SK-N-MC (cell line): ENCODE measurements around the gene IZUMO3.

Experiments used
- DNase-seq: peaks from one replicate; pipeline ENCODE4 v3.0.0-alpha.2; 2011; ENCODE audit warnings: low read depth, low spot score
- H3K27ac ChIP-seq: fragments of 200-600 bp; sonication (generic); 2 replicates; pipeline ENCODE4 v1.5.1; 2016; ENCODE audit warnings: mixed run types
- H3K36me3 ChIP-seq: fragments of 200-600 bp; sonication (generic); 2 replicates; pipeline ENCODE4 v1.6.1; 2017; ENCODE audit warnings: antibody characterized with exemption, low read length, mixed read lengths; ENCODE audit not compliant: insufficient read depth
- H3K4me3 ChIP-seq: fragments of 200-600 bp; sonication (generic); 2 replicates; pipeline ENCODE4 v1.5.1; 2016
- H3K9ac ChIP-seq: fragments of 200-600 bp; sonication (generic); 2 replicates; pipeline ENCODE4 v1.8.0; 2017; ENCODE audit warnings: mixed run types, mixed read lengths; ENCODE audit not compliant: insufficient read length
- H3K9me3 ChIP-seq: fragments of 200-600 bp; sonication (generic); 2 replicates; pipeline ENCODE4 v1.6.1; 2017; ENCODE audit warnings: low read depth, mild to moderate bottlenecking, antibody characterized with exemption, low read length, moderate library complexity, mixed read lengths
- EZH2 ChIP-seq: fragments of 200-600 bp; sonication (generic); IDR thresholded peaks from one replicate; pipeline ENCODE4 v1.6.1; 2017; ENCODE audit warnings: antibody characterized with exemption
- FOXP2 ChIP-seq: optimal IDR thresholded peaks from 2 replicates; pipeline ENCODE3; 2011; ENCODE audit warnings: mild to moderate bottlenecking, moderate library complexity; ENCODE audit not compliant: insufficient read depth; ENCODE audit errors: extremely low read length, control extremely low read depth
- POLR2AphosphoS5 ChIP-seq: IDR thresholded peaks from 2 replicates; pipeline ENCODE4 v1.6.1; 2012; ENCODE audit warnings: mild to moderate bottlenecking, low read depth, low read length, borderline replicate concordance

Gene IZUMO3

DNA sequence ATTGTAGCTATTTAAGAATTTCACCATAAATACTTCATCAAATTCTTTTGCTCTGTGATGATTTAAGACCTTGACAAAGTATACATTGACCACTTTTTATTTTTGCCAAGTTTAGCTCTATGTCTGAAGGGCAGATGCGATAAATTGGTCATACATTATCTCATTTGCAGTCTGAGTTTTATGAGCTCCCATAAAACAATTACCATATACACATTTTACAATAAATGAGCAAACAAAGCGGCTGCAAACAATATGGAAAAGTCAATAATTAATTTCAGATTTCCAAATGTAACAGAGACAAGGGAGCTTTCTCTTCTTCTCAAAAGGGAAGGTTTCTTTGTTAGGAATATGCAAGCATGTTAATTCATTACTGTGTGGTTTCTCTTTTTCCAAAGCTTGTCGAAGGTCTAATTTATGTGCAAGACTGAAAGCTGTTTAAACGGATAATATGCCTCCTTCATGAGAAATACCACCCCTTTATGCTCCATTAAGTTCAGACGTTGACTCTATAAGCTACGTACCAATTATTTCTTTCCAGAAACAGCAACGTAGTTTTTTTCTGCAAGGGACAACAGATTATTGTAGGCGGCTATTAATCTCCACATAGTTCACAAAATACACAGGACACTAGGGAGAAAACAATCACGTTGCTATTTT lies 7.0 kb upstream of the IZUMO3 start:
- no peak for DNase-seq

DNA sequence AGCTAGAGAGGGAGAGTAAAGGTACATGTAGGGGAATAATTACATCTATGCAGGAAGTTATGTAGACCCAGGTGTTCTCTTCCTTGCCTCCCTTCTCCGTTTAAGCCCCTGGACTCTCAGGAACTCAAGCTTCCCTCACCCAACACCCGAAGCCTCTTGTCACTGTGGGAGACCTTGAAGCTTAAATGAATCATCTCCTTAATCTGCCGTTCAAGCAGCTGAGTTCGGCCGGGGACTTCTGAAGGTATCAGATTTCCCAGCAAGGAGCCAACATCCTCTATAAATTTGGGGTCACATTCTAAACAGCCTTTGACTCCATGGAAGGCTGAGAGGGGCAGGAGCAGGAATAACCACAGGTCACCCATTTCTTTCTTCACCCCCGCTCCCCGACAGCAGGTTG lies 412 bp downstream of the IZUMO3 start:
- Histone ChIP-seq H3K27ac (no peak overlapping the region), H3K4me3 (no peak overlapping the region), H3K9ac (no peak overlapping the region), H3K9me3 (no peaks in the 10 kb centered on the region), H3K36me3 (no peaks in the 10 kb centered on the region)
- no peak for DNase-seq
- TF ChIP-seq FOXP2 = no peak
- TF ChIP-seq EZH2 = no peak
- no peak for TF ChIP-seq POLR2AphosphoS5

More for the DNA sequence above, 7.0 kb upstream of the IZUMO3 start:
- TF ChIP-seq POLR2AphosphoS5 (no peak), FOXP2 (no peak), EZH2 (no peak)
- Histone ChIP-seq H3K9ac (no peak overlapping the region), H3K4me3 (no peak overlapping the region), H3K36me3 (no peaks in the 10 kb centered on the region), H3K9me3 (no peaks in the 10 kb centered on the region), H3K27ac (no peak overlapping the region)

DNA sequence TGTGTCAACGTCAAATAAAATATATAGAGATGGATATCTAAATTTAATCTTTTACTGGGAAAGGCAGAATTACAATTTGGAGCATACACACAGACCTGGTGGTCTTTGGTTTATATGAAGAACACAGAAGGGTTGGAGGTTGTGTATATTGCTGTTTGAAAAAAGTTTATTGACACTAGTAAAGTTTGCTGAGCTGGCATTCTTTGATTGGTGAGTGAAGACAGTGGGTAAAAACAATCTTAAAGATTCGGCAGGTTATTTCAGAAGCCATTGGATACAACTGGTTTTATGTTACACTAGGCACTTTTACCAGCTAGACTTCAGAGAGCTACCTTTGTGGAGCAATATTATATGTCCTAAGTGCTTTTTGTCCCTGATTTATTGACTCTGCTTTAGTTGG lies 27.2 kb downstream of the IZUMO3 start:
- no peaks in the 10 kb centered on the region for H3K9me3 ChIP-seq
- DNase-seq = no peak
- H3K36me3 ChIP-seq = no peaks in the 10 kb centered on the region
- H3K9ac ChIP-seq = no peak overlapping the region
- H3K27ac ChIP-seq = no peak overlapping the region
- no peak overlapping the region for H3K4me3 ChIP-seq
- TF ChIP-seq POLR2AphosphoS5 = no peak
- no peak for TF ChIP-seq FOXP2
- TF ChIP-seq EZH2 = no peak

DNA sequence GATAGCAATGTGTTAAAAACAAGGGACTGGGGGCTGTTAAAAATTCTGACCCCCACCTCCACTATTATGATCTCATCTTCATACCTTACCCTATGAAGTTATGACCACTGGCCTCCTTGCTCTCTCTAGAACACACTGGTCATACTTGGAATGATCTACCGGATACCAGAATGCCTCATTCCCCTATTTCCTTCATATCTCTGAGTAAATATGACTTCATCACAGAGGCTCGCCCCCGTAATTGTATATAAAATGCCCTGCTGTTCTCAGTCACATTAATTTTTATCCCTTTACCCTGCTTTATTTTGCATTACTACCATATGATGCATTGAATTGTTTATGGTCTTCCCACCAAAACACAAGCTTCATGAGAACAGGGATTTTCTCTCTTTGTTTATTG lies 29.2 kb downstream of the IZUMO3 start:
- H3K9me3 ChIP-seq = no peaks in the 10 kb centered on the region
- no peak overlapping the region for H3K4me3 ChIP-seq
- no peak for DNase-seq
- H3K36me3 ChIP-seq = no peaks in the 10 kb centered on the region
- no peak overlapping the region for H3K9ac ChIP-seq
- no peak overlapping the region for H3K27ac ChIP-seq
- TF ChIP-seq FOXP2 (no peak), EZH2 (no peak), POLR2AphosphoS5 (no peak)

DNA sequence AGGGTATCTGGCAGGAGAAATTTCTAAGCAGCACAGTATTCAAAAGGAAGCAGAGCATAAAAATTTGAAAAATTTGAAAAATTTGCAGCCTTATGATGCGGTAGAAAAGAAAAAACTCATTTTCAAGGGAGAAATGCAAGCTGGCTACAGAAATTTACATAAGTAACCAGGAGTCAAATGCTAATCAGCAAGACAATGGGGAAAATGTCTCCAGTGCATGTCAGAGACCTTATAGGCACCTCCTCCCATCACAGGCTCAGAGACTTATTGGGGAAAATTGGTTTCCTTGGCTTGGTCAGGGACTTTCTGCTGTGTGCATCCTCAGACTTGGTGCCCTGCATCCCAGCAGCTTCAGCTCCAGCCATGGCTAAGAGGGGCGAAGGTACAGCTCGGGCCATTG lies 35.8 kb downstream of the IZUMO3 start:
- Histone ChIP-seq H3K36me3 (no peaks in the 10 kb centered on the region), H3K27ac (no peak overlapping the region), H3K9me3 (no peaks in the 10 kb centered on the region), H3K9ac (no peak overlapping the region), H3K4me3 (no peak overlapping the region)
- DNase-seq = no peak
- no peak for TF ChIP-seq FOXP2
- TF ChIP-seq POLR2AphosphoS5 = no peak
- TF ChIP-seq EZH2 = no peak

DNA sequence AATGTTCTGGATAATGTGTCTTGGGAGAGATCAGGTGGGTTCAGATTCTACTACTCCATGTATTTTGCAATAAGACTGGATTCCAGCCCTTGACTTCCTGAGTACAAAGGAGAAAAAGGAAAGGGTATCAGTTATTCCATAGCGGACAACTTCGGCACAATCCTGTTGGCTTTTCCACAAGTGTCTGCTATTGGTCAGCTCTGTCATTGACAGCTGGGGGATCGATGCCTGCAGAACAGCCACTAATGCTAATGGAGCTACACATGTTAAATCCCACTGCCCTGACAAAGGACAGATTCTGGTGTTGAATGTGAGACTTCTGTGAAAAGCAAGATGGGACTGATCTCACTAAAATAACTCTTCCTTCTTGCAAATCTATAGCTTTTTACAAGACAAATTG lies 41.2 kb downstream of the IZUMO3 start:
- DNase-seq = no peak
- no peaks in the 10 kb centered on the region for H3K36me3 ChIP-seq
- TF ChIP-seq POLR2AphosphoS5 (no peak), FOXP2 (no peak), EZH2 (no peak)
- no peak overlapping the region for H3K9ac ChIP-seq
- H3K4me3 ChIP-seq = no peak overlapping the region
- no peaks in the 10 kb centered on the region for H3K9me3 ChIP-seq
- no peak overlapping the region for H3K27ac ChIP-seq

DNA sequence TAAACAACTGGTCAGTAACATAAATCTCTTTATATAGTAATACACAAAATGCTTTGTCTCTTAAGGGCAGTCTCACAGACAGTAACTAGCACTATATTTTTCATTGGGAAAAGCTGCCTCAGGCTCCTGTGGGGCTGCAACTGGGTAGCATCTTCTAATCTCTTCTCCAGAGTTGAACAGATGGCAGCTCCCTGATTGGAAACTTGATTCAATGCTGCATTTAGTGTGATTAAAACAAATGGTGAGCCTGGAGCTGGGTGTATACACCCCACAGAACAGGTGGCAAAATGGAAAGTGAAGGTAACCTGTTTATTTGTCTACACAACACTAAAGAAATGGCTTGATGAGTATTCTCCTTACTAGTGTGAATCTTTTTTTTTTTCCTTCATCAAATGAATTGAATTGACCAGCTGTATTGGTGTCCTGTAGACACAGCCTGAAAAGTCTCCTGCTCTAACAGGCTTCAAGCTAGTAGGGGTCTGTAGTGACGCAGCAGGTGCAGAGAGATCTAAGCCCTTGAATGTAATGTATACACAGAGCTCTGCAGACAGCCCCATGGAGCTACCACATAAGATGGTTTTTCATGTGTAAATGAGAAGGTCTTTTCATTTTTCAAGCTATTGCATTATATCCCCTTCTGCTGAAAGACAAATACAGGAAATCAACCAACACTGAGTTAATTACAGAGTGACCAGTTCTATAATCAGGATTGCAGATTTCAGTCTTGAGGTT lies 43.3 kb downstream of the IZUMO3 start:
- DNase-seq = no peak
- no peak overlapping the region for H3K9ac ChIP-seq
- no peak overlapping the region for H3K27ac ChIP-seq
- H3K4me3 ChIP-seq = no peak overlapping the region
- no peaks in the 10 kb centered on the region for H3K36me3 ChIP-seq
- H3K9me3 ChIP-seq = no peaks in the 10 kb centered on the region
- TF ChIP-seq FOXP2 = no peak
- TF ChIP-seq EZH2 = no peak
- TF ChIP-seq POLR2AphosphoS5 = no peak

DNA sequence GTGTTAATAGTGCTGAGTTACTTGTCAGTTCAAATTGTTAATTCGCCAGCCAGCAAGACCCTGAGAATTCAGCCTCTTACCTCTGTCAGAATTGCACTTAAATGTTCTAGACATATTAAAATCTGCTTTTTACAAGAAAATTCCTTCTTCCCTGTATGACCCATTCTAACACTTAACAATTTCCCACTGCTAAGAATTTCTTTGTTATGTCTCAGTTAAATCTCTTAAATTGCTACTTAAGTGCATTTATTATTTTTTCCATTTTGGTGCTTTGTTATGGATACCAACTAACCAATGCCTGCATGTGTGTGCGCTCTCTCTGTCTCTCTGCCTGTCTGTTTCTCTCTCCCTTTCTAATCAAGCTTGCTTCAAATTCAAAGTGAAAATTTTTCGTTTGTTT lies 44.9 kb downstream of the IZUMO3 start:
- Histone ChIP-seq H3K36me3 (no peaks in the 10 kb centered on the region), H3K9me3 (no peaks in the 10 kb centered on the region)
- no peak for TF ChIP-seq POLR2AphosphoS5
- TF ChIP-seq FOXP2 = no peak
- TF ChIP-seq EZH2 = no peak

More for the DNA sequence above, 44.9 kb downstream of the IZUMO3 start:
- Histone ChIP-seq H3K9ac (no peak overlapping the region), H3K27ac (no peak overlapping the region), H3K4me3 (no peak overlapping the region)
- DNase-seq = no peak
